Fibroblast of skin of left biceps (primary cell): ENCODE results near the gene SALL1.

Experiments
- DNase-seq, 2 experiments: peaks; one replicate each; pipeline ENCODE4 v3.0.0-alpha.2; 2013; ENCODE audit warnings: low read depth in 2 of 2

Gene SALL1

GRCh38 chr16:51111759-51112158, 39.3 kb downstream of the SALL1 start:
- DNase-seq = no peak

DNA sequence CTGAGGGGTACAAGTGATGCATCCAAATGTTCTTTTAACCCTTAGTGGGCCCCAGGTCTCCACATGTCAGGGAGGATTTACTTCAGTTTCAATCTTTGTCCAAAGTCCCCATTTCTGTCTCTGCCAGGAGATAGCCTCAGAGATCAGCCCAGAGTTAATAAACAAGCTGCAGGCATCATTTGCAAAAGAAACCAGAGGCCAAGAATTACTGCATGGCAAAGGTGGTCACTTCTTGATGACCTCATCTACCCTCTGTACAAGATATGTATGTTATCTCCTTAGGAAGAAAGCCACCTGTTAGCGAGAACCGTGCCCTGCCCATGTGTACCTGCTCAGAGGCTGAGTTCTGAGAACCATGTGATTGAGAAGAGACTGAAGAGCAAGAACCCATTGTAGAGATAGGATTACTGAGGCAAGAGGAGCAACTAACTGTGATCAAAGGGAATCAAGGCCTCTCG, 40.3 kb downstream of the SALL1 start:
- no peak for DNase-seq

GRCh38 chr16:51109173-51109572, 41.9 kb downstream of the SALL1 start:
- no peak for DNase-seq

GRCh38 chr16:51107742-51108141, 43.3 kb downstream of the SALL1 start:
- no peak for DNase-seq

DNA sequence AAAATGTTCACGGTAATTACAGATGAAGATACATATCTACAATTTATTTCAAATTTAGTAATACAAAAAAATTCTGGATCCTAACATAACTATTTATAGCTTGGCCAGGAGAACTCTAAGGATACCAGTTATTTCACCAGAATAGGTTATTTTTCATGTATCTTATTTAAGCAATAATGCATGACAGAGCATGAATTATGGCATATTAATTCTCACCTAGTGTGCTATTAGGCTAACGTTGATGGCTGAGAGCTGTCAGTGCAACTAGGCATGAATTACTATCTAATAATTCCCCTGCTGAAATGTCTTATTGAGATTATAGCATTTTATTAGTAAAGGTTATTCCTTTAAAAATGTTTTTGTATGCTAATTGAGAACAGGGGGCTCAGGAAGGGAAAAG, 44.5 kb downstream of the SALL1 start:
- no peak for DNase-seq

DNA sequence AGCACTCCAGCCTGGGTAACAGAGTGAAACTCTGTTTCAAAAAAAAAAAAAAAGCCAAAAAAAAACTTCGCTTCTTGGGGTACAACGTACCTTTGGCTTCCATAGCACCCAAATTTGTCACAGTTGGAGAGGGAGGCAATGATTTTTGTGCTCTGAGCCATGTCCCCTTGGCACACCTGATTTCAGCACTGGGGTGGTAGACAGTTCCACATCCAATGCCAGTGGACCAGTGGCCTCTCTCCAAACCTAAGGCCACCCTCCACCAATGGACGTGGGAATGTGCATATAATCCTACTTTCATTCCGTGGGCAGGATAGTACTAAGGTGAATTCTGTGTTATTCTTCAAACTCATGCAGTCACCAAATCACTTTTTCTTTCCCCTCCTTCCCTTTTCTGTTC, 47.5 kb downstream of the SALL1 start:
- no peak for DNase-seq

DNA sequence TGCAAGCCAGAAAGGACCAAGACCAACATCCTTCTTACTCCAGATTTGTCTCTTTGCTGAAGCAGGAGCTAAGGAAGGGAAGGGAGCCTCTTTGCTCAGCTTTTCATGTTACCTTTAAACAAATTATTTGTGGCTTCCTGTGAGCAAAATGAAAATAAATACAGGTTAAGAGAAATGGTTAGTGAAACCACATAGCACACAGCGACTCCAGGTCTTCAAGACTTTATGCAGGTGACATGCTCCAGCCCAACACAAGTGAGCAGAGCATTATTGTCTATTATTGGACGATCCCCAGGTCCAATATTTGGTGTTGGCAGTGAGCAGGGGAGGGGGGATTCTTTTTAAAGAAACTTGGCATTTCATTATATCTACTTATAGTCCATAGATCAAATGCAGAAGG, 53.3 kb downstream of the SALL1 start:
- no peak for DNase-seq

GRCh38 chr16:51095890-51096626, 55.0 kb downstream of the SALL1 start:
- DNase-seq = no peak

DNA sequence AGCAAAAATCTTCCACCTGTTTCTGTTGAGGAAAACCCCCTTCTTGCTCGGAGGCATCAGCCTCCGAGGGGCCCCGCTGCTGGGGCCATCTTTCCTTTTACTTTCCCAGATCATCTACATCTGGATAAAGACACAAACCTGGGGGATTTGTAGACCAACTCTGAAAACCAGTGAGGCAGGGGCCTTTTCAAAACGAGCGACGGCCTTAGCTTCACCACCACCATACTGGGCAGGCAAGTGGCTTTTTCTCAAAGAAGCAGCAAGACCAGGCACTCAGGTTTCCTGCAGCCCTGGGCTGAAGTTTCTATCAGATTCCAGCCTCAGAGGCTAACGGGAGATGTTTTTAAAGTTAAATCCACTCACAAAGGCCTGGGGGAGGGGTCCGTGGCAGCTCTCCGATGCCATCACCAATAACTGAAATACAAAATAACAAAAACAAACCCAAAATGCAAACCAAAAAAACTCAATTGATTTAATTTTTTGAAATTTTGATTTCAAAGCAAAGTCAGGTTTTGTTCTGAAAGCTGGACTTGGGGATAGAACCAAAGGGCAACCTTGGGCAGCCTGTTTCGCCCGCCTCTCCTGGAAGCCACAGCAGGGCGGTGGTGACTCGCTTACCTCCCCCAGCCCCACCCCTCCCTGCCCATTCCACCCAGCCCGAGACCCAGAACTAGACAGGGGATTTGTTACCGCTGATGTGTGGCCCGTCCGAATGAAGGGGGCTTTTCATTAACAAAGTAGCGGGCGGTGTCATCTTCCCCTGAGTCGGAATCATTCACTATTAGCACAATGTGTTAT, 55.8 kb downstream of the SALL1 start:
- DNase-seq = no peak

DNA sequence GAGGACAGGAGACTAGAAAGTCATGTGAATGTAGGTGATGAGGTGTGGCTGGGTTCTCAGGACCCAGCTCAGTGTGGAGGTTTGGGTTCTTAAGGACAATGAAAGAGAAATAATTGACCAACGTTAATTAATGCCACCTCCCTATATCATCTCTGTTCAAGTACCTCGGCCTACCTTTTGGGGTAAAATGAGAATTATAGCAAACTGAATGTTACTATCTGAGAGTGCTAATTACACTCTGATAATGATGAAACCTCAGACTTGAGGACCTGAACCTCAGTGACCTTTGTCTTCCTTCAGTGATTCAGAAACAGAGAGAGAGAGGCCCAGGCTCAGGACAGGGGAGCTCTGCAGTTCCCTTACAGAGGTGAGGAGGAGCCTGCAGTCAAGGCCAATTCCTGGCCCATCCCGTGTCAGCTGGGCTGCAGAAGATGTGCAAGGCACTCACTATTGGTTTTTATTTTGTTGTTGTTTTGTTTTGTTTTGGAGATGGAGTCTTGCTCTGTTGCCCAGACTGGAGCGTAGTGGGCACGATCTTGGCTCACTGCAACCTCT, 57.3 kb downstream of the SALL1 start:
- DNase-seq = no peak
